GM12878 (cell line): ENCODE measurements around the gene PRICKLE3. TPM values are rescaled to one million over a fixed set of nuclear protein-coding genes. Genes with fewer than 3 reads are reported as not detected.

Source experiments
- CREM ChIP-seq: IDR thresholded peaks from 2 replicates; pipeline ENCODE4 v1.6.1; 2014; ENCODE audit warnings: antibody characterized with exemption, low read depth
- ESRRA ChIP-seq: IDR thresholded peaks from 2 replicates; pipeline ENCODE4 v1.6.1; 2012; ENCODE audit warnings: mild to moderate bottlenecking, low read length, improper control_type of control experiment
- FOS ChIP-seq: IDR thresholded peaks from 3 replicates; pipeline ENCODE4 v1.6.1; 2011; ENCODE audit warnings: borderline replicate concordance; ENCODE audit not compliant: insufficient read length; ENCODE audit errors: extremely low read depth
- FOXM1 ChIP-seq: IDR thresholded peaks from 2 replicates; pipeline ENCODE4 v1.6.1; 2012; ENCODE audit warnings: low read depth, mild to moderate bottlenecking, inconsistent platforms, low read length, moderate library complexity
- LARP7 ChIP-seq: fragments of 450-650 bp; IDR thresholded peaks from 2 replicates; pipeline ENCODE4 v1.6.1; 2017; ENCODE audit warnings: mild to moderate bottlenecking
- SMC3 ChIP-seq: IDR thresholded peaks from 2 replicates; pipeline ENCODE4 v1.6.1; 2011; ENCODE audit warnings: low read length, improper control_type of control experiment, borderline replicate concordance
- WRNIP1 ChIP-seq: IDR thresholded peaks from 2 replicates; pipeline ENCODE4 v1.6.1; 2011; ENCODE audit warnings: low read depth, low read length, improper control_type of control experiment, borderline replicate concordance
- YBX1 ChIP-seq: fragments of 450-650 bp; IDR thresholded peaks from 2 replicates; pipeline ENCODE4 v1.6.1; 2016; ENCODE audit warnings: antibody characterized with exemption
- polyA plus RNA-seq, 11 experiments: library from polyadenylated mRNA; depleted of rRNA in 4 of 11; unstranded in 6 of 11; stranded (reverse) in 5 of 11; fragments of >200 nt; fragmentation: Nextera tagmentation in 4 of 11; fragmentation: Illumina TruSeq in 1 of 11; extraction: Ambion mirVana in 4 of 11; extraction: Trizol in 1 of 11; gene quantifications; 1 replicate in 1 of 11; 2 replicates in 10 of 11; pipeline versions ENCODE4 v1.2.1 to v1.2.3, GENCODE V29; 2011 to 2016; ENCODE audit warnings: inconsistent platforms in 2 of 11, missing spikeins in 2 of 11, low read depth in 1 of 11
- total RNA-seq, 4 experiments: library from RNA; depleted of rRNA in 3 of 4; stranded (reverse); fragments of >200 nt in 3 of 4; fragmentation: Illumina TruSeq in 1 of 4; extraction: Trizol in 1 of 4; gene quantifications; 2 replicates each; pipeline versions ENCODE4 v1.2.1 to v1.2.3, GENCODE V29; 2013 to 2021
- TF ChIP-seq, protein P1 (sequence below): fragments of 450-650 bp; formaldehyde crosslinking; IDR thresholded peaks from 2 replicates; pipeline ENCODE4 v1.5.0; 2022; ENCODE audit warnings: mild to moderate bottlenecking, missing genetic modification characterization
- TF ChIP-seq, protein P2 (sequence below): fragments of 150-350 bp; IDR thresholded peaks from 2 replicates; pipeline ENCODE4 v1.6.1; 2014; ENCODE audit warnings: mild to moderate bottlenecking, low read depth, low read length

Gene PRICKLE3
- total and polyA plus RNA-seq, 10 of the 15 experiments (the other 5 are each of a cell fraction or from before 2014, with no cell fraction given): 0.69 to 17.4 (median 7.6) TPM

DNA sequence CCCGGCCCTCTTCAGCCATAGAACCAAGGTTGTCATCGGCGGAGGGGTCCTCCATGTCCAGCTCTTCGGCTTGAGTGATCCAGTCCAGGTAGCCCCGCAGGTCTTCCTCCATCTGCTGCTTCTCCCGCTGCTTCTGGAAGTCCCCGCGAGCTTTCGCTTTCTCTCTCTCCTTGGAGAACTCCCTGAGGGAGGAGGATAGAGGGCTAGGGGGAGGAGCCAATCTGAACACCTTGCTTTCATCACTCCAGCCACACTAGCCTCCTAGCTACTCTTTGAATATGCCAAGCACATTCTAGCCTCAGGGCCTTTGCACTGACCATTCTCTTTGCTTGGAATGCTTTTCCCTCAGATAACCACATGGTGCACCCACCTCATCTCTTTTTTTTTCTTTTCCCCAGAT lies 40.8 kb upstream of the PRICKLE3 start (continued):
- TF ChIP-seq ESRRA: no peak
- TF ChIP-seq WRNIP1: no peak
- no peak for TF ChIP-seq FOXM1
- TF ChIP-seq, protein P1, sequence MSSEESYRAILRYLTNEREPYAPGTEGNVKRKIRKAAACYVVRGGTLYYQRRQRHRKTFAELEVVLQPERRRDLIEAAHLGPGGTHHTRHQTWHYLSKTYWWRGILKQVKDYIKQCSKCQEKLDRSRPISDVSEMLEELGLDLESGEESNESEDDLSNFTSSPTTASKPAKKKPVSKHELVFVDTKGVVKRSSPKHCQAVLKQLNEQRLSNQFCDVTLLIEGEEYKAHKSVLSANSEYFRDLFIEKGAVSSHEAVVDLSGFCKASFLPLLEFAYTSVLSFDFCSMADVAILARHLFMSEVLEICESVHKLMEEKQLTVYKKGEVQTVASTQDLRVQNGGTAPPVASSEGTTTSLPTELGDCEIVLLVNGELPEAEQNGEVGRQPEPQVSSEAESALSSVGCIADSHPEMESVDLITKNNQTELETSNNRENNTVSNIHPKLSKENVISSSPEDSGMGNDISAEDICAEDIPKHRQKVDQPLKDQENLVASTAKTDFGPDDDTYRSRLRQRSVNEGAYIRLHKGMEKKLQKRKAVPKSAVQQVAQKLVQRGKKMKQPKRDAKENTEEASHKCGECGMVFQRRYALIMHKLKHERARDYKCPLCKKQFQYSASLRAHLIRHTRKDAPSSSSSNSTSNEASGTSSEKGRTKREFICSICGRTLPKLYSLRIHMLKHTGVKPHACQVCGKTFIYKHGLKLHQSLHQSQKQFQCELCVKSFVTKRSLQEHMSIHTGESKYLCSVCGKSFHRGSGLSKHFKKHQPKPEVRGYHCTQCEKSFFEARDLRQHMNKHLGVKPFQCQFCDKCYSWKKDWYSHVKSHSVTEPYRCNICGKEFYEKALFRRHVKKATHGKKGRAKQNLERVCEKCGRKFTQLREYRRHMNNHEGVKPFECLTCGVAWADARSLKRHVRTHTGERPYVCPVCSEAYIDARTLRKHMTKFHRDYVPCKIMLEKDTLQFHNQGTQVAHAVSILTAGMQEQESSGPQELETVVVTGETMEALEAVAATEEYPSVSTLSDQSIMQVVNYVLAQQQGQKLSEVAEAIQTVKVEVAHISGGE: no peak
- no peak for TF ChIP-seq SMC3
- no peak for TF ChIP-seq FOS
- TF ChIP-seq LARP7: no peak
- no peak for TF ChIP-seq YBX1
- no peak for TF ChIP-seq CREM
- TF ChIP-seq, protein P2, sequence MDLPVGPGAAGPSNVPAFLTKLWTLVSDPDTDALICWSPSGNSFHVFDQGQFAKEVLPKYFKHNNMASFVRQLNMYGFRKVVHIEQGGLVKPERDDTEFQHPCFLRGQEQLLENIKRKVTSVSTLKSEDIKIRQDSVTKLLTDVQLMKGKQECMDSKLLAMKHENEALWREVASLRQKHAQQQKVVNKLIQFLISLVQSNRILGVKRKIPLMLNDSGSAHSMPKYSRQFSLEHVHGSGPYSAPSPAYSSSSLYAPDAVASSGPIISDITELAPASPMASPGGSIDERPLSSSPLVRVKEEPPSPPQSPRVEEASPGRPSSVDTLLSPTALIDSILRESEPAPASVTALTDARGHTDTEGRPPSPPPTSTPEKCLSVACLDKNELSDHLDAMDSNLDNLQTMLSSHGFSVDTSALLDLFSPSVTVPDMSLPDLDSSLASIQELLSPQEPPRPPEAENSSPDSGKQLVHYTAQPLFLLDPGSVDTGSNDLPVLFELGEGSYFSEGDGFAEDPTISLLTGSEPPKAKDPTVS: no peak
